ENCODE data around the gene HLA-DMA.

Gene HLA-DMA

GRCh38 chr6:32960563-32960962 is 7.7 kb upstream of the HLA-DMA start:
- in situ Hi-C loops (cut with HindIII; ENCODE audit: low sequenced_read_pairs) = no loop called here

GRCh38 chr6:32956176-32956575 is 3.3 kb upstream of the HLA-DMA start:
- in situ Hi-C loops (cut with HindIII; ENCODE audit: low sequenced_read_pairs) = no loop called here

GRCh38 chr6:32954986-32955802 is 2.3 kb upstream of the HLA-DMA start:
- in situ Hi-C loops (cut with HindIII; ENCODE audit: low sequenced_read_pairs) = no loop called here

GRCh38 chr6:32954267-32954666 is 1.4 kb upstream of the HLA-DMA start:
- in situ Hi-C loops (cut with HindIII; ENCODE audit: low sequenced_read_pairs) = no loop called here

GRCh38 chr6:32953775-32954174 is 878 bp upstream of the HLA-DMA start:
- in situ Hi-C loops (cut with HindIII; ENCODE audit: low sequenced_read_pairs) = no loop called here

GRCh38 chr6:32950449-32950848 is 2.4 kb downstream of the HLA-DMA start:
- in situ Hi-C loops (cut with HindIII; ENCODE audit: low sequenced_read_pairs) = no loop called here

GRCh38 chr6:32950010-32950409 is 2.9 kb downstream of the HLA-DMA start:
- in situ Hi-C loops (cut with HindIII; ENCODE audit: low sequenced_read_pairs) = no loop called here

GRCh38 chr6:32949113-32949512 is 3.8 kb downstream of the HLA-DMA start:
- in situ Hi-C loops (cut with HindIII; ENCODE audit: low sequenced_read_pairs) = loop anchor here (5.0 kb wide), 1 partner anchor 42 kb away; no protein-coding TSS in a partner anchor

- in situ Hi-C loops (cut with HindIII; ENCODE audit: low sequenced_read_pairs) = loop anchor here (5.0 kb wide), 1 partner anchor 41 kb away; no protein-coding TSS in a partner anchor
Observed at GRCh38 chr6:32947552-32948465, 5.1 kb downstream of the HLA-DMA start.

- in situ Hi-C loops (cut with HindIII; ENCODE audit: low sequenced_read_pairs) = loop anchor here (5.0 kb wide), 1 partner anchor 40 kb away; no protein-coding TSS in a partner anchor
Observed at GRCh38 chr6:32946893-32947292, 6.0 kb downstream of the HLA-DMA start.

- in situ Hi-C loops (cut with HindIII; ENCODE audit: low sequenced_read_pairs) = loop anchor here (5.0 kb wide), 1 partner anchor 39 kb away; no protein-coding TSS in a partner anchor
Observed at GRCh38 chr6:32945953-32946352, 6.9 kb downstream of the HLA-DMA start.

- in situ Hi-C loops (cut with HindIII; ENCODE audit: low sequenced_read_pairs) = loop anchor here (5.0 kb wide), 1 partner anchor 38 kb away; no protein-coding TSS in a partner anchor
Observed at GRCh38 chr6:32945108-32945760, 7.7 kb downstream of the HLA-DMA start.

GRCh38 chr6:32943864-32944649 is 8.8 kb downstream of the HLA-DMA start:
- in situ Hi-C loops (cut with HindIII; ENCODE audit: low sequenced_read_pairs) = loop anchor here (5.0 kb wide), 1 partner anchor 117 kb away; no protein-coding TSS in a partner anchor

- in situ Hi-C loops (cut with HindIII; ENCODE audit: low sequenced_read_pairs) = loop anchor here (5.0 kb wide), 1 partner anchor 115 kb away; no protein-coding TSS in a partner anchor
Observed at GRCh38 chr6:32942555-32943123, 10.3 kb downstream of the HLA-DMA start.

- in situ Hi-C loops (cut with HindIII; ENCODE audit: low sequenced_read_pairs) = loop anchor here (5.0 kb wide), 1 partner anchor 114 kb away; no protein-coding TSS in a partner anchor
Observed at GRCh38 chr6:32941214-32941768, 11.6 kb downstream of the HLA-DMA start.

- in situ Hi-C loops (cut with HindIII; ENCODE audit: low sequenced_read_pairs) = loop anchor here (5.0 kb wide), 1 partner anchor 113 kb away; no protein-coding TSS in a partner anchor
Observed at GRCh38 chr6:32940656-32941213, 12.2 kb downstream of the HLA-DMA start, which contains the start of gene HLA-DMB. Gene HLA-DMB (minus strand): TSS chr6:32941028. CDS start chr6:32940807, 221 bp downstream.

GRCh38 chr6:32938494-32938893 is 14.4 kb downstream of the HLA-DMA start:
- in situ Hi-C loops (cut with HindIII; ENCODE audit: low sequenced_read_pairs) = no loop called here

GRCh38 chr6:32937230-32937633 is 15.7 kb downstream of the HLA-DMA start:
- in situ Hi-C loops (cut with HindIII; ENCODE audit: low sequenced_read_pairs) = no loop called here
